GM18519 (cell line): ENCODE measurements around the gene DHRS1.

Source experiments
- ATAC-seq: cut with Tn5 transposase; IDR thresholded peaks from one replicate; pipeline ENCODE4 v1.9.1; 2021; ENCODE audit warnings: mild to moderate bottlenecking, moderate library complexity; ENCODE audit not compliant: unreplicated experiment, low FRiP score

Gene DHRS1

GRCh38 chr14:24299255-24300191 lies at the start of gene DHRS1, which contains the start of gene NOP9:
TSS of gene DHRS1 (minus strand) at chr14:24299780. CDS start at chr14:24299106, 674 bp downstream.
TSS of gene NOP9 (plus strand) at chr14:24299850. CDS start at chr14:24299955, 105 bp downstream.
- peak; percentile 50 for ATAC-seq

- ATAC-seq = no peak
These were observed 48.6 kb upstream of the DHRS1 start for GRCh38 chr14:24348186-24348585.

- ATAC-seq = no peak
These were observed 47.6 kb upstream of the DHRS1 start for GRCh38 chr14:24347134-24347533.

- no peak for ATAC-seq
These were observed 44.4 kb upstream of the DHRS1 start for GRCh38 chr14:24343795-24344660.

- no peak for ATAC-seq
These were observed 43.3 kb upstream of the DHRS1 start for GRCh38 chr14:24342889-24343288.

GRCh38 chr14:24340606-24341005 lies 41.0 kb upstream of the DHRS1 start:
- ATAC-seq = no peak

- ATAC-seq = peak; percentile 49
These were observed 39.9 kb upstream of the DHRS1 start, which contains the start of gene RIPK3 for GRCh38 chr14:24339284-24340151. TSS of gene RIPK3 (minus strand) at chr14:24339991. CDS start at chr14:24339826, 165 bp downstream.

GRCh38 chr14:24338843-24339242 lies 39.3 kb upstream of the DHRS1 start:
- no peak for ATAC-seq

- no peak for ATAC-seq
These were observed 38.2 kb upstream of the DHRS1 start for GRCh38 chr14:24337824-24338175.

GRCh38 chr14:24337144-24337823 lies 37.7 kb upstream of the DHRS1 start:
- no peak for ATAC-seq

GRCh38 chr14:24335461-24336171 lies 36.0 kb upstream of the DHRS1 start:
- no peak for ATAC-seq

GRCh38 chr14:24334431-24335291 lies 35.1 kb upstream of the DHRS1 start, which contains the start of gene ADCY4:
TSS of gene ADCY4 (minus strand) at chr14:24335071. CDS start at chr14:24334652, 419 bp downstream.
- no peak for ATAC-seq

- ATAC-seq = peak; percentile 65
These were observed 32.9 kb upstream of the DHRS1 start for GRCh38 chr14:24332268-24332993.

- no peak for ATAC-seq
These were observed 32.2 kb upstream of the DHRS1 start for GRCh38 chr14:24331731-24332267.

- no peak for ATAC-seq
These were observed 31.5 kb upstream of the DHRS1 start for GRCh38 chr14:24330973-24331674.

GRCh38 chr14:24329736-24330135 lies 30.2 kb upstream of the DHRS1 start:
- ATAC-seq = no peak
